ENCODE results near the gene NAA80.

NAA80 gene

DNA sequence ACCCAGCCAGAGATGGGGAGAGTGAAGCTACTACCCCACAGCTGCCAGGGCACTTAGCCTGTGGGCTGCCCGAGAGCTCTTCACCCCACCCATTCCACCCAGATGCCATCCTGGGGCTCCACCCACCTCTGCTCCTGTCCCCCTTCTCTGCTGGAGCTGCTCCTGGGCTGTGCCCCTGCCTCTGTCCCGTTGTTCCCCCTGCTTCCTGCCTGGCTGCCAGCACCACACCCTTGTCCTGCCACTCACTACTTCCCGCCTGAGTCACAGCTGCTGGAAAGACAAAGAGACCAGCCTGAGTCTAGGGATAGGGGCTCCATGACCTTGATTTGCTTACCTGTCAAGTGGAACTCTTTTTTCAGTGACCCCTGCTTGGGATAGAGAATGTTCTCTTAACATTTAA is 50.8 kb downstream of the NAA80 start:
- Histone ChIP-seq H3K36me3 (ENCODE audit: control insufficient read depth in 5 of 5, insufficient read depth in 5 of 5, low read length in 5 of 5) (peaks cover 0 to 57% (median 40%) of the 10 kb centered on the region in 5 donors), H3K9me3 (ENCODE audit: control insufficient read depth in 5 of 5, low read length in 5 of 5) (no peaks in the 10 kb centered on the region), H3K27me3 (ENCODE audit: control insufficient read depth in 5 of 5, insufficient read depth in 4 of 5, low read length in 5 of 5) (no peaks in the 10 kb centered on the region), H3K4me1 (ENCODE audit: control insufficient read depth in 5 of 5, insufficient read depth in 5 of 5, low read length in 5 of 5) (peaks cover 32 to 97% (median 82%) of the 10 kb centered on the region in 5 donors), H3K27ac (ENCODE audit: low read depth, low read length) (peak overlapping the region; percentile 92), H3K9ac (ENCODE audit: low read length in 5 of 5) (peak overlapping the region in 4 of 5 donors; percentile 39 to 51 (median 45)), H3K4me3 (ENCODE audit: low read depth in 1 of 5, low read length in 5 of 5) (peak overlapping the region in 3 of 5 donors; percentile 7 to 27 (median 9))

- peak overlapping the region; percentile 92 for H3K27ac ChIP-seq (ENCODE audit: low read depth, low read length)
- peaks cover 38 to 98% (median 96%) of the 10 kb centered on the region in 5 donors for H3K4me1 ChIP-seq (ENCODE audit: control insufficient read depth in 5 of 5, insufficient read depth in 5 of 5, low read length in 5 of 5)
- no peaks in the 10 kb centered on the region for H3K9me3 ChIP-seq (ENCODE audit: control insufficient read depth in 5 of 5, low read length in 5 of 5)
- peaks cover 0 to 39% (median 25%) of the 10 kb centered on the region in 5 donors for H3K36me3 ChIP-seq (ENCODE audit: control insufficient read depth in 5 of 5, insufficient read depth in 5 of 5, low read length in 5 of 5)
- no peaks in the 10 kb centered on the region for H3K27me3 ChIP-seq (ENCODE audit: control insufficient read depth in 5 of 5, insufficient read depth in 4 of 5, low read length in 5 of 5)
- peak overlapping the region in 3 of 5 donors; percentile 61 to 83 (median 63) for H3K9ac ChIP-seq (ENCODE audit: low read length in 5 of 5)
- H3K4me3 ChIP-seq (ENCODE audit: low read depth in 1 of 5, low read length in 5 of 5), result peak overlapping the region in 3 of 5 donors; percentile 51 to 64 (median 60)
Observed at GRCh38 chr3:50246517-50246954, 52.7 kb downstream of the NAA80 start.

All from subcutaneous abdominal adipose tissue (tissue), 5 donors.